Activated T-helper 1 cell treated with anti-CD3 and anti-CD28 coated beads, Interleukin-2, amount 50 U/mL, for 16 hours (primary cell): ENCODE measurements around the gene TRIP10.
"Not testable (repeated sequence)": the region's sequence is repeated elsewhere in the genome, so short reads cannot be mapped to it uniquely, and the experiment has no call there.

Source experiments
- DNase-seq, 2 donors: peaks; one replicate each; pipeline ENCODE4 v3.0.0-alpha.2; 2020; ENCODE audit warnings: low read depth in 1 of 2, low spot score in 1 of 2

The TRIP10 gene

DNA sequence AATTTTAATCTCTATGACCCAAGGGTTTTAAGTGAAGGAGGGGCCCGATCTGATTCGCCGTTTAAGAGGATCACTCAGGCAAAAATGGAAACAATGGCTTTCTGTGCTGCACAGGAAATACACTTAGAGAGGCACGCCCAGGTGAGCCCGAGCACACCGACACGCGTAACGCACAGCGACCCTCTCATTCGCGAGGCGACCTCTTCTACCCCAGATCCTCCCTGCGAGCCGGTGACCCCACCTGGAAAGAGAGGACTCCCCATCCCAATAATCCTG lies 27.5 kb downstream of the TRIP10 start:
- no peak for DNase-seq

- peak; percentile 87 to 90 for DNase-seq
Measured at GRCh38 chr19:6767357-6768235, 28.1 kb downstream of the TRIP10 start, which contains the start of gene SH2D3A. TSS of gene SH2D3A (minus strand) at chr19:6767435. CDS start at chr19:6763748, 3,687 bp downstream.

DNA sequence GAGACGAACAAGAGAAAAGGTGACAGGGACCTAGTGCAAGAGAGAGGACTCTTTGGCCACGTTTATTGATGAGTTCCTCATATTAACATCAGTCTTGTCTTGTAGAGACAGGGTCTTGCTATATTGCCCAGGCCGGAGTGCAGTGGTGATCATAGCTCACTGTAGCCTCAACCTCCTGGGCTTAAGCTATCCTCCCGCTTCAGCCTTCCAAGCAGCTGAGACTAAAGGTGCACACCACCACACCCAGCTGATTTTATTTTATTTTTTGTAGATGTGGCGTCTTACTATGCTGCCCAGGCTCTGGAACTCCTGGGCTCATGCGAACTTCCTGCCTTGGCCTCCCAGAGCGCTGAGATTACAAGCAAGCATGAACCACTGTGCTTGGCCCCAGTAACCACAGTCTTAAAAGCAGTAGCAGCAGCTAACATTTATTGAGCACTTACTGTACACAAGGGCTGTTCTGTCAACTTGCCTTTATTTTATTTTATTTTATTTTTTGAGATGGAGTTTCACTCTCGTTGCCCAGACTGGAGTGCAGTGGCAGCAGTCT lies 28.8 kb downstream of the TRIP10 start:
- DNase-seq, result no peak

GRCh38 chr19:6769006-6769619 lies 29.6 kb downstream of the TRIP10 start:
- no peak for DNase-seq

DNA sequence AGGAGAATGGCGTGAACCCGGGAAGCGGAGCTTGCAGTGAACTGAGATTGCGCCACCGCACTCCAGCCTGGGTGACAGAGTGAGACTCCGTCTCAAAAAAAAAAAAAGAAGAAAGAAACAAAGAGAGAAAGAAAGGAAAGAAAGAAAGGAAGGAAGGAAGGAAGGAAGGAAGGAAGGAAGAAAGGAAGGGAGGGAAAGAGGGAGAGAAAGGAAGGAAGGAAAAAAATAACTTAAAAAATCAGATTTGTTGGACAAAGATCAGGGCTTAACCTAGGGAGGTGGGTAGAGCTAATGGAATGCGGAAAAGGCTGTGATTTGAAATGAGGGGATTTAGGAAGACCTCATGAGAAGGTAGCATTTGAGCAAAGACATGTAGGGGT lies 32.2 kb downstream of the TRIP10 start:
- not testable (repeated sequence) for DNase-seq

GRCh38 chr19:6772028-6772865 lies 32.8 kb downstream of the TRIP10 start, which contains the start of gene VAV1:
TSS of gene VAV1 (plus strand) at chr19:6772708. CDS start at chr19:6772808, 100 bp downstream.
- peak; percentile 55 to 66 for DNase-seq

- no peak for DNase-seq
Measured at GRCh38 chr19:6772866-6773322, 33.4 kb downstream of the TRIP10 start.

- peak in 1 of 2 donors; percentile 29 for DNase-seq
Measured at GRCh38 chr19:6773323-6773931, 33.9 kb downstream of the TRIP10 start.

DNA sequence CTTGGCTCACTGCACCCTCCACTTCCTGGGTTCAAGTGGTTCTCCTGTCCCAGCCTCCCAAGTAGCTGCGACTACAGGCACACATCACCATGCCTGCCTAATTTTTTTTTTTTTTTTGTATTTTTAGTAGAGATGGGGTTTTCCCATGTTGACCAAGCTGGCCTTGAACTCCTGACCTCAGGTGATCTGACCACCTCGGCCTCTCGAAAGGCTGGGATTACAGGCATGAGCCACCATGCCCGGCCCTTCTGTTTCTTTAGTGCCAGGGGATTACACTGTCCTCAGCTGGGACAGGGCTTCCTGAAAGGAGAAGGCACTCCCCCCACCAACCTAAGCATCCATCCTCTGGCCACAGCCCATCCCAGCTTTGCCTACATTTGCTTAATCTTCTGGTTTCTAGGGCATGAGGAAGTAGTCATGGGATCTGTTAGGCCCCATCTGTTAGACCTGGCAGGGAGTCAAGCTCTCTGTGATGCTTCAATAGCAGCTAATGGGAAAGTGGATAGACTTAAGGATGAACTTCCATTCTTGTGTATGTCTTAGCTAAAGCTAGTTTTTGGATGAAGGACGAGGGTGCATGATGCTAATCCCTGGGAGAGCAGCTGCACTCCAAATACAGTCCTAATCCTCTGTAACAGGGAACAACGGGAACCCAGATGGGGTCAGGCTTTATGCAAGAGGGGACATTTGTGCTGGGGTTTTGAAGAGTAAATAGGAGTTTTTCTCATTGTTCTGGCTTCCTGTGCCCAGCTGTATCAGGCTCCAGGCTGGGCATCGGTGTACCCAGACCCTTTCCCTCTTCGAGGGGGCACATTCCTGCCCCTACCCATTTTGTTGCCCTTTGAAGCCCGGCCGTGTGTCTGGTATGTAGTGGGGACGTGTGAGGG lies 35.6 kb downstream of the TRIP10 start:
- no peak for DNase-seq

DNA sequence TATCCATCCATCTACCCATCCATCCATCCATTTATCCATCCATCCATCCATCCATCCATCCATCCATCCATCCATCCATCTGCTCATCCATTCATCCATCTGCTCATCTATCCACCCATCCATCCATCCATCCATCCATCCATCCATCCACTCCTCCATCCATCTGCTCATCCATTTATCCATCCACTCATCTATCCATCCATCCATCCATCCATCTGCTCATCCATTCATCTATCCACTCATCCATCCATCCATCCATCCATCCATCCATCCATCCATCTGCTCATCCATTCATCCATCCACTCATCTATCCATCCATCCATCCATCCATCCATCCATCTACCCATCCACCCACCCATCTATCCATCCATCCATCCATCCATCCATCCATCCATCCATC lies 36.6 kb downstream of the TRIP10 start:
- not testable (repeated sequence) for DNase-seq

GRCh38 chr19:6776999-6777398 lies 37.5 kb downstream of the TRIP10 start:
- DNase-seq, result no peak

DNA sequence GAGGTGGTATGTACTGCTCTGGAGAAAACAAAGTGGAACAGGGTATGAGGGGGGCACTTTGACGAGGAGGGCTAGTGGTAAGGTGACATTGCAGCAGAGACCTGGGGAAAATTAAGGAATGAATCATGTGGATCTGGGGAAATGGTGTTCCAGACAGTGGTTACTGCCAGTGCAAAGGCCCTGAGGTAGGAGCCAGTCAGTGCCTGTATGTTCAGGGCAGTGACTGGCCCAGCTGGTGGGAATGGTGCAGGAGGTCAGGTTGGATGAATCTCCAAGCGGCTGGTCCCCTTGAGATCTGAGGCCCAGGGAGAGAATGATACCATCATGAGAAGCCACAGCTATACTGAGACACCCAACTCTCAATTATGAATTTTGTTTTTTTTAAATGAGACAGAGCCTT lies 38.0 kb downstream of the TRIP10 start:
- DNase-seq, result no peak

DNA sequence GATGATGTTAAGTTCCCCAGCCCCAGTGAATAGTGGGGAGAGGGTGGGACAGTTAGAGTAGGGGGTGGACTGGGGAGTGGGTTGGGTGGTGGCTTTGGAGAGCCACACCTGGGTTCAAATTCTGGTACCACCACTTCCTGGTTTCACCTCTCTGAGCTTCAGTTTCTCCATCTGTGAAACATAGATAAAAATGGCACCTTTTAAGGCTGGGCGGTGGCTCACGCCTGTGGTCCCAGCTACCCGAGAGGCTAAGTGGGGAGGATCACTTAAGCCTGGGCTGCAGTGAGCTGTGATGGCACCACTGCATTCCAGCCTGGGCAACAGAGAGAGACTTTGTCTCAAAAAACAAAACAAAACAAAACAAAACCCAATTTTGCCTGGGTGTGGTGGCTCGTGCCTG lies 38.9 kb downstream of the TRIP10 start:
- DNase-seq, result no peak

- DNase-seq, result no peak
Measured at GRCh38 chr19:6779206-6779605, 39.7 kb downstream of the TRIP10 start.

- no peak for DNase-seq
Measured at GRCh38 chr19:6787393-6787792, 47.9 kb downstream of the TRIP10 start.

- DNase-seq, result no peak
Measured at GRCh38 chr19:6788896-6789295, 49.4 kb downstream of the TRIP10 start.

DNA sequence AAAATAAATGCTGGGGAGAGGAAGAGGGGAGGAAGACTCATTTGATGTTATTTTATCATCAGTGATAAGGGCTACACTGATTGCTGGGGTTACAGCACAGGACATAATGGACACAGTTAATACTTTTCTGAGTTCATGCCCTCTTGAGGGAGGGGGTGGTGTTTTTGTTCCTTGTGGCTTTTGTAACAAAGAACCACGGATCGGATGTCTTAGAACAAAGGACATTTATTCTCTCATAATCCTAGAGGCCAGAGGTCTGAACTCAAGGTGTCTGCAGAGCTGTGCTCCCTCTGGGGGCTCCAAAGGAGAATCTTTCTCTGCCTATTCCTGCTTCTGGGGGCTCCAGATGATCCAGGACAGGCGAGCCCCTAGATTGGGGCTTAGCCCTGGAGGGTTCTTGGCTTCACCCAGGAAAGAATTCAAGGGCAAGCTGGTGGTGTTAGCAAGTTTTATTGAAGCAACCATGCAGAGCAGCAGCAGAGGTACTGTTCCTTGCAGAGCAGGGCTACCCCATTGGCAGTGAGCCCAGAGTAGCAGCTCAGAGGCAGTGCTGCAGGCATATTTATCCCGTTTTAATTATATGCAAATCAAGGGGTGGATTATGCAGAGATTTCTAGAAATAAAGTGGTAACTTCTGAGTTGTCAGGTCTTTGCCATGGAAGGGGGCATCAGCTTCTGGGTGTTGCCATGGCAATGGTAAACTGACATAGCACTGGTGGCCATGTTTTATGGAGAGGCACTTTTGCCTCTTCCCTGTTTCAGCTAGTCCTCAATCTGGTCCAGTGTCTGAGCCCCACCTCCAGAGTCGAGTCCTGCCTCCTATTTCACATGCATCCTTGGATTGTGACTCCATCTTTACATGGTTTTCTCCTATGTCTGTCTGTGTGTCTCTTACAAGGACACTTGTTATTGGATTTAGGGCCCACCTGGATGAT lies 51.0 kb downstream of the TRIP10 start:
- DNase-seq, result no peak

DNA sequence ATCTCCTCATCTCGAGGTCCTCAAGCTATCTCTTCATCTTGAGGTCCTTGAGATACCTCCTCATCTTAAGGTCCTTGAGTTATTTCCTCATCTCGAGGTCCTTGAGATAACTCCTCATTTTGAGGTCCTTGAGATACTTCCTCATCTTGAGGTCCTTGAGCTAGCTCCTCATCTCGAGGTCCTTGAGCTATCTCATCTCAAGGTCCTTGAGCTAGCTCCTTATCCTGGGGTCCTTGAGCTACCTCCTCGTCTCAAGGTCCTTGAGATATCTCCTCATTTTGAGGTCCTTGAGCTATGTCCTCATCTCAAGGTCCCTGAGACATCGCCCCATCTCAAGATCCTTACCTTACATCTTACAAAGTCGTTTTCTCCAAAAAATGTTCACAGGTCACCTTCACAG lies 51.8 kb downstream of the TRIP10 start:
- no peak for DNase-seq

DNA sequence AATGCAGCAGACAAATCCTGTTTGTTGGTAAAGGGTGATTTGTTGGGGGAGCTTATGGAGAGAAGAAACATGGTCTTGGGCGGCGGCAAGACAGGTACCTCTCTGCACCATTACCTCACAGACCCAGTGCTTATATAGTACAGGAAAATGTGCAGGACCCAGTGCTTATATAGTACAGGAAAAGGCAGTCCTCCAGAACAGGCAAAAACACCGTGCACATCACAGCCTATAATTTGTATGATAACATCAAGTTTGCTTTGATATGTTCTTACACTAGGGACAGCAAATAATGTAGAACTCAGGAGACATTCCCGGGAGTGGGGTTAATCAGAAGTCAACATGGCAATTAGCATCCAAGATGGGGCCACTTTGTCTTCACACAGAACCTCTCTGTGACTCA lies 53.9 kb downstream of the TRIP10 start:
- no peak for DNase-seq
